Activated T-cell treated with anti-CD3 and anti-CD28 coated beads for 48 hours (primary cell): Measurements from ENCODE around the gene SLC25A14.
"Not testable (repeated sequence)": the region's sequence is repeated elsewhere in the genome, so short reads cannot be mapped to it uniquely, and the experiment has no call there.

Source experiments
- DNase-seq: peaks from one replicate; pipeline ENCODE4 v3.0.0-alpha.2; 2020; ENCODE audit warnings: low read depth

SLC25A14 gene

GRCh38 chrX:130339408-130340222 is at the start of gene SLC25A14:
SLC25A14 (plus strand) TSS chrX:130339919; CDS start chrX:130340279, 360 bp downstream.
- DNase-seq = peak; percentile 52

- DNase-seq = no peak
These were observed 44.0 kb upstream of the SLC25A14 start for GRCh38 chrX:130295519-130296296.

- no peak for DNase-seq
These were observed 43.4 kb upstream of the SLC25A14 start for GRCh38 chrX:130296297-130296678.

GRCh38 chrX:130296743-130297142 is 43.0 kb upstream of the SLC25A14 start:
- no peak for DNase-seq

GRCh38 chrX:130299279-130300009 is 40.3 kb upstream of the SLC25A14 start:
- DNase-seq = no peak

- DNase-seq = no peak
These were observed 39.8 kb upstream of the SLC25A14 start for GRCh38 chrX:130300010-130300282.

GRCh38 chrX:130301405-130301804 is 38.3 kb upstream of the SLC25A14 start:
- no peak for DNase-seq

- no peak for DNase-seq
These were observed 37.7 kb upstream of the SLC25A14 start for GRCh38 chrX:130301977-130302376.

GRCh38 chrX:130304587-130305368 is 34.9 kb upstream of the SLC25A14 start:
- DNase-seq = no peak

GRCh38 chrX:130319886-130320285 is 19.8 kb upstream of the SLC25A14 start:
- DNase-seq = not testable (repeated sequence)

GRCh38 chrX:130321550-130321949 is 18.2 kb upstream of the SLC25A14 start:
- no peak for DNase-seq

- no peak for DNase-seq
These were observed 9.6 kb upstream of the SLC25A14 start for GRCh38 chrX:130330146-130330545.

- DNase-seq = peak; percentile 17
These were observed 9.0 kb upstream of the SLC25A14 start for GRCh38 chrX:130330706-130331105.

GRCh38 chrX:130336531-130336930 is 3.2 kb upstream of the SLC25A14 start:
- no peak for DNase-seq

GRCh38 chrX:130338869-130339268 is 850 bp upstream of the SLC25A14 start:
- not testable (repeated sequence) for DNase-seq

GRCh38 chrX:130340271-130340670 is 552 bp downstream of the SLC25A14 start:
- DNase-seq = no peak

GRCh38 chrX:130343411-130343810 is 3.7 kb downstream of the SLC25A14 start:
- DNase-seq = no peak

GRCh38 chrX:130347321-130347720 is 7.6 kb downstream of the SLC25A14 start:
- no peak for DNase-seq

GRCh38 chrX:130351567-130351966 is 11.8 kb downstream of the SLC25A14 start:
- no peak for DNase-seq

- DNase-seq = not testable (repeated sequence)
These were observed 12.3 kb downstream of the SLC25A14 start for GRCh38 chrX:130352050-130352449.

GRCh38 chrX:130376077-130376476 is 36.4 kb downstream of the SLC25A14 start:
- no peak for DNase-seq
